HG03108 (cell line): ENCODE measurements around the gene SBK3.
"Not testable (repeated sequence)": the region's sequence is repeated elsewhere in the genome, so short reads cannot be mapped to it uniquely, and the experiment has no call there.

Experiments used
- ATAC-seq: cut with Tn5 transposase; IDR thresholded peaks from one replicate; pipeline ENCODE4 v1.9.1; 2021; ENCODE audit warnings: moderate library complexity; ENCODE audit not compliant: unreplicated experiment

The SBK3 gene

DNA sequence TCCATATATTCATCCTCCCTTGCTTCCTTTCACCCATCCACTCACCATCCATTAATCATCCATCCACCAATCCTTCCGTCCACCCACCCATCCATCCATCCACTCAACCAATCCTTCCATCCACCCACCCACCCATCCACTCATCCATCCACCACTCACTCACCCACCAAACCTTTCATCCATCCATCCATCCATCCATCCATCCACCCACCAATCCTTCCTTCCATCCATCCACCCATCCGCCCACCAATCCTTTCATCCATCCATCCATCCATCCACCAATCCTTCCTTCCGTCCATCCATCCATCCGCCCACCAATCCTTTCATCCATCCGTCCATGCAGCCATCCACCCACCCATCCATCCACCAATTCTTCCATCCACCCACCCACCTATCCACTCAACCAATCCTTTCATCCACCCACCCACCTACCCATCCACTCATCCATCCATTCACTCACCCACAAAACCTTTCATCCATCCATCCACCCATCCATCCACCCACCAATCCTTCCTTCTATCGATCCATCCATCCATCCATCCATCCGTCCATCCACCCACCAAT is 3.0 kb downstream of the SBK3 start:
- ATAC-seq, result no peak

GRCh38 chr19:55541091-55541490 is 4.3 kb downstream of the SBK3 start:
- ATAC-seq, result no peak

- no peak for ATAC-seq
These were observed 4.7 kb downstream of the SBK3 start for GRCh38 chr19:55540619-55541018.

GRCh38 chr19:55539090-55539984 is 6.0 kb downstream of the SBK3 start:
- ATAC-seq, result no peak

DNA sequence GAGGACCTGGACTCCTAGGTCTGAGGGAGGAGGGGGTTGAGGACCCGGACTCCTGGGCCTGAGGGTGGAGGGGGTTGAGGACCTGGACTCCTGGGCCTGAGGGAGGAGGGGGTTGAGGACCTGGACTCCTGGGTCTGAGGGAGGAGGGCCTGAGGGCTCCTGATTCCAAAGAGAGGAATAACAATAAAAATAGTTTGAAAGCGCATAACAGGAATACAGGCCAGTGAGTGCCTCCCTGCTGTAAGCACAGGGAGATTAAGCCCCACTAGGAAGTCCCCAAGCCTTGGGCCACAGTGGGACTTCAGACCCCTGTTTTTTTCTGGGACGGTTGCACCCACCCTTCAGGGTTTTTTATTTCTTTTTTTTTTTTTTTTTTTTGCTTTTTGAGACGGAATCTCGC is 7.2 kb downstream of the SBK3 start:
- ATAC-seq, result no peak

- no peak for ATAC-seq
These were observed 7.6 kb downstream of the SBK3 start for GRCh38 chr19:55537741-55538111.

DNA sequence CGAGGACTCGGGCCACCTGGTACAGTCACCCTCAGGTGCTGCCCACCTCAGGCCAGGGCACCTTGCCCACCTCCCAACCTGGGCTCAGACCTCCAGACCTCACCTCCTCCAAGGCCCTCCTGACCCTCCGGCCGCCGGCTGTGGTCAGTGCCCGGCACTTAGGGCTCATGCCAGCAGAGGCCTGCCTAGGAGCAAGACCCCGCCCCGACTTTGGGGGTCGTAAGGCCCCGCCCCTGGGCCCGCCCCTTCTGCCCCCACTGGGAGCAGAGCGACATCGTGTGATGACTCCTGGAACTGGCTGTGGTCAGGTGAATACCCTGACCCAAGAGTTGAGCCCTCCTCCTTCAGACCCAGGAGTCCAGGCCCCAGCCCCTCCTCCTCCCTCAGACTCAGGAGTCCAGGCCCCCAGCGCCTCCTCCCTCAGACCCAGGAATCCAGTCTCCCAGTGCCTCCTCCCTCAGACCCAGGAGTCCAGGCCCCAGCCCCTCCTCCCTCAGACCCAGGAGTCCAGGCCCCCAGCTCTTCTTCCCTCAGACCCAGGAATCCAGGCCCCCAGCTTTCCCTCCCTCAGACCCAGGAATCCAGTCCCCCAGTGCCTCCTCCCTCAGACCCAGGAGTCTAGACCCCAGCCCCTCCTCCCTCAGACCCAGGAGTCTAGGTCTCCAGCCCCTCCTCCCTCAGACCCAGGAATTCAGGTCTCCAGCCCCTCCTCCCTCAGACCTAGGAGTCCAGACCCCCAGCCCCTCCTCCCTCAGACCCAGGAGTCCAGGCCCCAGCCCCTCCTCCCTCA is 8.2 kb downstream of the SBK3 start, which contains the start of gene SBK2:
Gene SBK2 (minus strand): TSS at position 183 of the 790 bp plus-strand sequence. CDS start 839 bp downstream, outside the sequence.
- no peak for ATAC-seq

GRCh38 chr19:55536366-55536765 is 9.0 kb downstream of the SBK3 start:
- no peak for ATAC-seq

- ATAC-seq, result no peak
These were observed 9.4 kb downstream of the SBK3 start for GRCh38 chr19:55535965-55536350.

DNA sequence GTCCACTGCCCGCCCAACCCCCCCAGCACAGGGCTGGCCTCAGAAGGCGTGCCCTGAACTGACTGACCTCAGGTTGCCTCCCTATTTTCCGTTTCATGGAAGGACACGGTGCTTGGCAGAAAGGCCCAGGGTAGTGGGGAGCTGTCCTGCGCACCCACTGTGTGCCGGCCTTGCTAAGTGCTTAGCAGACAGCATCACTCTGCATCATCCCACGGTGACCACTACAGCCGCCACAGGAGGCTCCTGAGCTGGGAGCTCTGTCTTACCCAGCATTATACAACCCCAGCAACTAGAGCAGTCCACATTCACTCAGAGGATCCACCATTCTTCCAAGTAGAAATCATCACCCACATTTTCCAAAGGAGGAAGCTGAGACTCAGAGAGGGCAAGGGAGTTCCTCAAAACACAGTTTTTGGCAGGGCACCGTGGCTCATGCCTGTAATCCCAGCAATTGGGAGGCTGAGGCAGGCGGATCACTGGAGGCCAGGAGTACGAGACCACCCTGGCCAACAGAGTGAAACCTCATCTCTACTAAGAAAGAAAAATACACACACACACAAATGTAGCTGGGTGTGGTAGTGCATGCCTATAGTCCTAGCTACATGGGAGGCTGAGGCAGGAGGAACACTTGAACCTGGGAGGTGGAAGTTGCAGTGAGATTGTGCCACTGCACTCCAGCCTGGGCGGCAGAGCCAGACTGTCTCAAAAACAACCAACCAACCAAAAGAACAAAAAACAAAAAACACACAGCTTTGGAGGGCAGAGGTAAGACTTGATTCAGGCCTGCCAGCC is 10.0 kb downstream of the SBK3 start:
- no peak for ATAC-seq

DNA sequence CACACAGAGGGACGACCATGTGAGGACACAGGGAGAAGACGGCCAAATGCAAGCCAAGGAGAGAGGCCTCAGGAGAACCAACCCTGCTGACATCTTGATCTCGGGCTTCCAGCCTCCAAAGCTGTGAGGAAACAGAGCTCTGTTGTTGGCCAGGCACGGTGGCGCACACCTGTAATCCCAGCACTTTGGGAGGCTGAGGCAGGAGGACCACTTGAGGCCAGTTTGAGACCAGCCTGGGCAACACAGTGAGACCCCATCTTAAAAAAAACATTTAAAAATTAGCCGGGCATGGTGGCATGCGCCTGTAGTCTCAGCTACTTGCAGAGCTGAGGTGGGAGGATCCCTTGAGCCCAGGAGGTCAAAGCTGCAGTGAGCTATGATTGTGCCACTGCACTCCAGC is 11.1 kb downstream of the SBK3 start:
- not testable (repeated sequence) for ATAC-seq

DNA sequence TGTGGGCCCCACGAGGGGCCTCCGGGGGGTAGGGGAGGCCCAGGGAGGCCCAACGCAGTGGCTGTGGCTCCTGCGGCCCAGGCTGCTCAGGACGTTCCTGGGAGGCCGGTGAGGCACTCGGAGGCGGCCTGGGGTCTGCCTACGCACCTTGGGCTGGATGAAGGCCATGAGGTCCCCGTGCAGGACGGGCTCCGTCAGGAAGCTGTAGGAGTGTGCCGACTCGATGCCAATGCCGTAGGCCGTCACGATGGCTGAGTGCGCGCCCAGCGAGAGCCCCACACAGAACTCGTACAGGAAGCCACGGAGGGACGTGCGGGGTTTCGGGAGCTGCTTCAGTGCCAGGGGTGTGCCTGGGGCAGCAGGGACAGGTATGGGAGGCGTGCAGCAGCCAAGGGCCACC is 14.3 kb downstream of the SBK3 start:
- ATAC-seq, result no peak

- ATAC-seq, result no peak
These were observed 15.6 kb downstream of the SBK3 start for GRCh38 chr19:55529636-55530234.

DNA sequence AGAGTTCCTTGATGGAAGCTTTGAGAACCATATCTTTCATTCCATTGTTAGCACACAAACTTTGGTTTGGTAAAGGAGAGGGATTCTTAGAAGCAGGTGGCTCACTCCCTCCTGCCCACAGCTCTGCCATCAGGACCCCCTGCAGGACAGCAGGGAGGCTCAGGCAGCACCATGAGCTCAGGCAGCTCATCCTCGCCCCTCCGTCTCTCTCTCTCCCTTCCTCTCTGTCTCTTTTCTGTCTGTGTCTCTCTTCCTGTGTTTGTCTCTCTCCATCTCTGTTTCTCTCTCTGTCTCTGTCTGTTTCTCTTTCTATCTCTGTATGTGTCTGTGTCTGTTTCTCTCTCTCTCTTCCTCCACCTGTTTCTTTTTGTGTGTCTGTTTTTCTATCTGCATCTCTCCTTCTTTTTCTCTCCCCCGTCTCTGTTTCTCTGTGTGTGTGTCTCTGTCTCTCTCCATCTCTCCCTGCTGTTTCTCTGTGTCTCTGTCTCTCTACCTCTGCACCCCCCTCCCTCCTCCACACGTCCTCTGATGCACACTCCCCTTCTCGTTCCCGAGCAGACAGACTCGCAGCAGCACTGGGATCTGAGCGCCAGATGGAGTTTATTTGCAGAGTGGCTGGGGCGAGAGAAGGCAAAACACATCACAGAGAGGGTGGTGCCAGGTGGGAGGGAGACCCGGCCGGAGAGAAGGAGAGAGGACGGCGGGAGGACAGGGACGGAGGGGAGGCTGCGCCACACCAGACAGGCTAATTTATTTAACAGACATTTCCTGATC is 17.1 kb downstream of the SBK3 start:
- ATAC-seq, result no peak

GRCh38 chr19:55527197-55528029 is 17.9 kb downstream of the SBK3 start:
- ATAC-seq, result no peak

DNA sequence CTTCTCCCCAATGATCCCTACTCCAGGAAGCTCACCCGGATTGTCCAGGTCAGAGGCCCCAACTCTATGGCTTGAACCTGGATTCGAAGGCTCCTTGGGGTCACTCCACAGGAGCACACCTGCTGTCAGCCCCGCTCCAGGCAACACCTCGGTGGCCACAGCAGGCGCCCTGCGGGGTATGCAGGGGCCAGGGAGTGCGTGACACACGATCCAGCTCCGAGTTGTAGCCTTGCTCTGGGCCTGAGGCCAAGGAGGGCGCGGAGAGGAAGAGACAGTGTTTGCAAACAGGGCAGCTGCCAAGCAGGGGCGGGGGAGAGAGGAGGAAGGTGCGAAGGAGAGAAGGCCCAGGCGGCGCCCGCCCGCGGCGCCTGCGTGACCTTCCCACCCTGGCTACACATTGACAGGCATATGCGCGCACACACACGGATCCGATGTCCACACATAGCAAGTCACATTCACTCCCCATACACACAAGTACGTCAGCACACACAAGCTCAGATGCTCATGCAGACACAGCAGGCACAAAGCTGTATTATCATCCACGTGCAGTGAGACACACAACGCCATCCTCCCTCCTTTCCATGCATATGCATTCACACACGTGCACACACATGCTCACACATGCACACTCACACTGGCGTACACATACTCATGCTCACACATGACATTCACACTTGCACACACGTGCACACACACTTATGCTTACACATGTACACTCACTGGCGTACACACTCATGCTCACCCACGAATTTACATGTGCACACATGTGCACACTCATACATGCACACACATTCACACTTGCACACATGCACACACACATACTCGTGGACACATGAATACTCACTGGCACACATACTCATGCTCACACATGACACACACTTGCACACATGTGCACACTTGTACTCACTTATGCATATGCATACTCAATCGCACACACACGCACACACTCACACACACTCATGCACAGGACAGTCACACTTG is 18.8 kb downstream of the SBK3 start:
- no peak for ATAC-seq

GRCh38 chr19:55525289-55526101 is 19.8 kb downstream of the SBK3 start:
- ATAC-seq, result no peak
